ENCODE measurements around the gene ENPP5. TPM values are rescaled to one million over a fixed set of nuclear protein-coding genes. Genes with fewer than 3 reads are reported as not detected.
"Not testable (repeated sequence)": the region's sequence is repeated elsewhere in the genome, so short reads cannot be mapped to it uniquely, and the experiment has no call there.

ENPP5 gene
- total RNA-seq, 4 donors from 2014 or later: 0.47 to 2.6 (median 1.3) TPM

DNA sequence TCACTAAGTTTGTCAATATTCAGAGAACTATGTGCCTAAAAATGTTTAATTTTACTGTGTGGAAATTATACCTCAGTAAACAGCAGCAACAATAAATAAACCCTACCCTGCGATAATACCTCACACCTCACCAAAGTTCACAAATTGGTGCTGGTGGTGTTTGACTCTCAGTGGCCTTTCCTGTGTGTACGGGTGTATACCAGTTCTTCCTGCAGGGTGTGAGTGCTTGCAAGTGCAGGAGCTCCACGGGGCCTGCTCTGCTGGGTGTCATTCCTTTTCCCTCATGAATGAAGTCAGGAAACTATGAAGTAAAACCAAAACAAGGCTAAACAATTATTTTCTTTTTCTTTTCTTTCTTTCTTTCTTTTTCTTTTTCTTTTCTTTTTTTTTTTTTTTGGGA is 4.1 kb upstream of the ENPP5 start:
- 68% methylated on average over 3 of the region's 3 CpGs; no CpG with 5 or more reads in 1 of the 2 donors for WGBS, 2 donors (ENCODE audit: low coverage in 1 of 2)
- Histone ChIP-seq H3K27me3 (peaks cover 12% of the 10 kb centered on the region), H3K4me1 (peaks cover 0 to 13% (median 10%) of the 10 kb centered on the region in 3 donors), H3K9me3 (no peaks in the 10 kb centered on the region), H3K27ac (no peak overlapping the region), H3K4me3 (no peak overlapping the region), H3K36me3 (no peaks in the 10 kb centered on the region)
- ATAC-seq: no peak
- TF ChIP-seq, protein P1, sequence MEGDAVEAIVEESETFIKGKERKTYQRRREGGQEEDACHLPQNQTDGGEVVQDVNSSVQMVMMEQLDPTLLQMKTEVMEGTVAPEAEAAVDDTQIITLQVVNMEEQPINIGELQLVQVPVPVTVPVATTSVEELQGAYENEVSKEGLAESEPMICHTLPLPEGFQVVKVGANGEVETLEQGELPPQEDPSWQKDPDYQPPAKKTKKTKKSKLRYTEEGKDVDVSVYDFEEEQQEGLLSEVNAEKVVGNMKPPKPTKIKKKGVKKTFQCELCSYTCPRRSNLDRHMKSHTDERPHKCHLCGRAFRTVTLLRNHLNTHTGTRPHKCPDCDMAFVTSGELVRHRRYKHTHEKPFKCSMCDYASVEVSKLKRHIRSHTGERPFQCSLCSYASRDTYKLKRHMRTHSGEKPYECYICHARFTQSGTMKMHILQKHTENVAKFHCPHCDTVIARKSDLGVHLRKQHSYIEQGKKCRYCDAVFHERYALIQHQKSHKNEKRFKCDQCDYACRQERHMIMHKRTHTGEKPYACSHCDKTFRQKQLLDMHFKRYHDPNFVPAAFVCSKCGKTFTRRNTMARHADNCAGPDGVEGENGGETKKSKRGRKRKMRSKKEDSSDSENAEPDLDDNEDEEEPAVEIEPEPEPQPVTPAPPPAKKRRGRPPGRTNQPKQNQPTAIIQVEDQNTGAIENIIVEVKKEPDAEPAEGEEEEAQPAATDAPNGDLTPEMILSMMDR (IDR thresholded peaks at IDR 0.05): no peak
- TF ChIP-seq POLR2A (IDR thresholded peaks at IDR 0.05): no peak
- no peak for TF ChIP-seq POLR2AphosphoS5 (IDR thresholded peaks at IDR 0.05)
- no peak for TF ChIP-seq EP300 (IDR thresholded peaks at IDR 0.05)

DNA sequence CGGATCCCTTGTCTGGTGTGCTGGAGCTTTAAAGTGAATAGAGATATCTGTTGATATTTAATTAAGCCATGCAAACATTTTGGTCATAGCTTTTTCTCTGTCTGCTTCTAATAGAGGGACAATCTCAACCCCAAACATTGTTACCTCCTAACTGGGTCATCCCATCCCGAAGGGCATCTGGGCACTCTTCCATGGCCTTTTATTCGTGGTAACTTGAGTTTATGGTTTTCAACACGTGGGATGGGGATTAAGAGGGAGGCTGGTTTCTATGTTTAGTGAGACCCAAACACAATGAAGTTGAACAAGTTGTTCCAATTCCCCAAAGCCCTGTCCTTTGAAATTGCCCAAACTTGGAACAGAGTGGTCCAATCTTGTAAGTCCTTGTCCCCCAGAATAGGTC is 1.4 kb upstream of the ENPP5 start:
- H3K4me1 ChIP-seq: peaks cover 0 to 13% (median 10%) of the 10 kb centered on the region in 3 donors
- 79 to 89% methylated on average over 3 to 4 of the region's 4 CpGs for WGBS, 2 donors (ENCODE audit: low coverage in 1 of 2)
- no peak overlapping the region for H3K4me3 ChIP-seq
- peaks cover 20% of the 10 kb centered on the region for H3K27me3 ChIP-seq
- TF ChIP-seq POLR2AphosphoS5 (IDR thresholded peaks at IDR 0.05) (no peak), EP300 (IDR thresholded peaks at IDR 0.05) (no peak), POLR2A (IDR thresholded peaks at IDR 0.05) (no peak)
- TF ChIP-seq, protein P1 (IDR thresholded peaks at IDR 0.05): no peak
- no peak for ATAC-seq
- H3K27ac ChIP-seq: no peak overlapping the region
- H3K9me3 ChIP-seq: no peaks in the 10 kb centered on the region
- H3K36me3 ChIP-seq: no peaks in the 10 kb centered on the region

DNA sequence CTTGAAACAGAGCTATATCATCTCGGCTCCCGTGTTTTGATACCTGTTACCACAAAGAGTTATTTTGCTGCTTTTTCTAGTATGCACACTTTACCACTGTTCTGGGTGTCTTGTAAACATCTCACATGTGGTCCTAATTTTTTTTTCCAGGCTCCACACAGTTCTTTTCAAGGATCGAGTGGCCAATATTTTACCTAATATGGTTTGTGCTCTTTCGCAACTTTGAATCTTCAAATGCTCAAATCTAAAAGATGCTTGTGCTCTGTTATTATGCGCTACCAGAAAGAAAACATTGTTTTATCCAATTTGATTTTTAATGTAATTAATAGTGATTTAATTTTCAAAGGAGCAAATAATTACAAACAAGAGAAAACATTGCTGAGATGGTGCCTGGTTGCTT is 10.7 kb downstream of the ENPP5 start:
- Histone ChIP-seq H3K36me3 (no peaks in the 10 kb centered on the region), H3K27me3 (no peaks in the 10 kb centered on the region), H3K4me1 (no peaks in the 10 kb centered on the region), H3K27ac (no peak overlapping the region), H3K4me3 (no peak overlapping the region), H3K9me3 (no peaks in the 10 kb centered on the region)
- TF ChIP-seq POLR2AphosphoS5 (IDR thresholded peaks at IDR 0.05): no peak
- TF ChIP-seq, protein P1 (IDR thresholded peaks at IDR 0.05): no peak
- no peak for TF ChIP-seq EP300 (IDR thresholded peaks at IDR 0.05)
- no peak for TF ChIP-seq POLR2A (IDR thresholded peaks at IDR 0.05)
- ATAC-seq: no peak
- WGBS, 2 donors (ENCODE audit: low coverage in 1 of 2): 85 to 90% methylated on average over 5 of the region's 5 CpGs

DNA sequence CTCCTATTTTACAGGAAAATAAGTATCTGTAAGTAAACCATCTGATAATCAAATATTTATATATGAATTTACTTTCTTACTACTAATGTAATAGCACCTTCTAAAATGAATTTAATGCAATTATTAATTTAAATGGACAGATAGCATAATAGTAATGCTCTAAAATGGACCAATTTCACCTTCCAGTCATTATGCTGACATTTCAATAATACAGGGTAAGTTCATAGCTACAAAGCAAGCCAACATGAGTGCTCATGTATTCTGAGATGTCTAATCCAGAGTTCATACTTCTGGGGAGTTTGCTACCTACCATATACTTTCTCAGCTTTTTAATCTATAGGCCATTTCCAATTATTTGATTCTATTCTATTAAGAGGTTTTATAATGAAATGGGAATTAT is 11.6 kb downstream of the ENPP5 start:
- no peaks in the 10 kb centered on the region for H3K4me1 ChIP-seq
- TF ChIP-seq POLR2A (IDR thresholded peaks at IDR 0.05): no peak
- TF ChIP-seq, protein P1 (IDR thresholded peaks at IDR 0.05): no peak
- TF ChIP-seq POLR2AphosphoS5 (IDR thresholded peaks at IDR 0.05): no peak
- no peak for TF ChIP-seq EP300 (IDR thresholded peaks at IDR 0.05)
- no peaks in the 10 kb centered on the region for H3K36me3 ChIP-seq
- no peak for ATAC-seq
- no peaks in the 10 kb centered on the region for H3K9me3 ChIP-seq
- no peaks in the 10 kb centered on the region for H3K27me3 ChIP-seq
- H3K4me3 ChIP-seq: no peak overlapping the region
- no peak overlapping the region for H3K27ac ChIP-seq

DNA sequence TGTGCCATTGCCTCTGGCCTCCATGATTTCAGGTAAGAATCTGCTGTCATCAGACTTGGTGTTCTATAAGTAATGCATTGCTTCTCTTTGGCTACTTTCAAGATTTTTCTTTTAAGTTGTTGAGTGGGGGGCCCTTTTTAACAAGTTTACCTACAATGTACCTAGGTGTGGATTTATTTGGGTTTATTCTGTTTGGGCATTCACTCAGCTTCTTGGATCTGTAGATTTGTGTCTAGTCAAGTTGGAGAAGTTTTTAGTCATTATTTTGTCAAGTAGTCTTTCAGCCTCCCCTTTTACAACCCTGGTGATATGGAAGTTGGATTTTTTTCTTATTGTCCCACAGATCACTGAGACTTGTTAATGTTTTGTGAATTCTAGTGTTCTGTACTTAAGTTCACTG is 14.1 kb downstream of the ENPP5 start:
- Histone ChIP-seq H3K9me3 (no peaks in the 10 kb centered on the region), H3K27ac (no peak overlapping the region), H3K27me3 (no peaks in the 10 kb centered on the region), H3K4me3 (no peak overlapping the region), H3K36me3 (no peaks in the 10 kb centered on the region), H3K4me1 (no peaks in the 10 kb centered on the region)
- no peak for ATAC-seq
- TF ChIP-seq POLR2AphosphoS5 (IDR thresholded peaks at IDR 0.05): no peak
- no peak for TF ChIP-seq POLR2A (IDR thresholded peaks at IDR 0.05)
- no peak for TF ChIP-seq EP300 (IDR thresholded peaks at IDR 0.05)
- TF ChIP-seq, protein P1 (IDR thresholded peaks at IDR 0.05): no peak

DNA sequence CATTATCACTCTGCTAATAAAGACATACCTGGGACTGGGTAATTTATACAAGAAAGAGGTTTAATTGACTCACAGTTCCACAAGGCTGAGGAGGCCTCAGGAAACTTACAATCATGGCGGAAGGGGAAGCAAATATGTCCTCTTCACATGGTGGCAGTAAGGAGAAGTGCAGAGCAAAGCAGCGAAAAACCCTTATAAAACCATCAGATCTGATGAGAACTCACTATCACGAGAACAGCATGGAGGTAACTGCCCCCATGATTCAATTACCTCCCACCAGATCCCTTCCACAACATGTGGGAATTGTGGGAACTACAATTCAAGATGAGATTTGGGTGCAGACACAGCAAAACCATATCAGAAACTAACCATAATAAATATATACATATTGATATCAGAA is 21.7 kb downstream of the ENPP5 start:
- WGBS, 2 donors (ENCODE audit: low coverage in 1 of 2): 89 to 92% methylated on average over 3 of the region's 3 CpGs
- H3K27me3 ChIP-seq, H3K9me3 ChIP-seq, ATAC-seq, H3K36me3 ChIP-seq, H3K27ac ChIP-seq, H3K4me3 ChIP-seq: not testable (repeated sequence)
- peaks cover 0 to 12% (median 4%) of the 10 kb centered on the region in 3 donors for H3K4me1 ChIP-seq

All from gastroesophageal sphincter (tissue), 4 donors.